Liver (tissue), 9 donors: ENCODE results near the gene MYO10. TPM values are rescaled to one million over a fixed set of nuclear protein-coding genes. Genes with fewer than 3 reads are reported as not detected.

Source experiments
- DNase-seq: peaks from one replicate; pipeline ENCODE4 v3.0.0-alpha.2; 2017; ENCODE audit warnings: low spot score
- H3K27ac ChIP-seq, 2 donors: one replicate each; pipeline ENCODE4 v1.7.0; 2013; ENCODE audit warnings: inconsistent platforms in 2 of 2, low read length in 2 of 2, control low read depth in 1 of 2, low read depth in 1 of 2, mild to moderate bottlenecking in 1 of 2
- H3K27me3 ChIP-seq, 4 donors: one replicate each; pipeline versions ENCODE4 v1.6.1 to v1.7.0; 2013; ENCODE audit warnings: low read length in 3 of 4, inconsistent platforms in 1 of 4, mild to moderate bottlenecking in 1 of 4, moderate library complexity in 1 of 4; ENCODE audit not compliant: control insufficient read depth in 4 of 4, insufficient read depth in 4 of 4
- H3K36me3 ChIP-seq, 4 donors: one replicate each; pipeline versions ENCODE4 v1.6.1 to v1.7.0; 2013; ENCODE audit warnings: low read length in 3 of 4, mild to moderate bottlenecking in 3 of 4, low read depth in 1 of 4, moderate library complexity in 1 of 4; ENCODE audit not compliant: control insufficient read depth in 4 of 4, insufficient read depth in 3 of 4
- H3K4me1 ChIP-seq, 4 donors: one replicate each; pipeline versions ENCODE4 v1.6.1 to v1.7.0; 2013; ENCODE audit warnings: low read length in 3 of 4, mild to moderate bottlenecking in 3 of 4, moderate library complexity in 1 of 4; ENCODE audit not compliant: control insufficient read depth in 4 of 4, insufficient read depth in 4 of 4
- H3K4me3 ChIP-seq, 3 donors: one replicate each; pipeline versions ENCODE4 v1.6.1 to v1.7.0; 2013; ENCODE audit warnings: low read length in 3 of 3, control low read depth in 1 of 3, low read depth in 1 of 3, mild to moderate bottlenecking in 1 of 3
- H3K9ac ChIP-seq, 2 donors: one replicate each; pipeline ENCODE4 v1.7.0; 2013; ENCODE audit warnings: low read length in 2 of 2, mild to moderate bottlenecking in 2 of 2, moderate library complexity in 2 of 2, control low read depth in 1 of 2, low read depth in 1 of 2
- H3K9me3 ChIP-seq, 4 donors: one replicate each; pipeline versions ENCODE4 v1.6.1 to v1.7.0; 2013; ENCODE audit warnings: low read length in 3 of 4; ENCODE audit not compliant: control insufficient read depth in 4 of 4
- CTCF ChIP-seq: fragments of 150-350 bp; IDR thresholded peaks from 2 replicates; pipeline ENCODE4 v1.5.1; 2017; ENCODE audit warnings: improper control_type of control experiment, low read depth, low read length; ENCODE audit not compliant: missing input control
- EGR1 ChIP-seq, 2 donors: IDR thresholded peaks; 2 replicates each; pipeline ENCODE4 v1.6.1; 2016 to 2018; ENCODE audit warnings: antibody characterized with exemption in 2 of 2, low read depth in 2 of 2
- FOXA1 ChIP-seq: IDR thresholded peaks from 2 replicates; pipeline ENCODE4 v1.6.1; 2016; ENCODE audit warnings: antibody characterized with exemption
- FOXA2 ChIP-seq: IDR thresholded peaks from 2 replicates; pipeline ENCODE4 v1.6.1; 2016; ENCODE audit warnings: antibody characterized with exemption
- HNF4A ChIP-seq, 2 donors: conservative IDR thresholded peaks; 2 replicates each; pipeline ENCODE4 v1.6.1; 2016; ENCODE audit warnings: antibody characterized with exemption in 2 of 2, mild to moderate bottlenecking in 2 of 2
- HNF4G ChIP-seq: IDR thresholded peaks from 2 replicates; pipeline ENCODE4 v1.6.1; 2016; ENCODE audit warnings: antibody characterized with exemption
- JUND ChIP-seq, 2 donors: IDR thresholded peaks; 2 replicates each; pipeline ENCODE4 v1.6.1; 2016; ENCODE audit warnings: antibody characterized with exemption in 2 of 2
- RAD21 ChIP-seq, 2 donors: IDR thresholded peaks; 2 replicates each; pipeline ENCODE4 v1.6.1; 2016; ENCODE audit warnings: antibody characterized with exemption in 2 of 2, mild to moderate bottlenecking in 2 of 2
- RXRA ChIP-seq, 2 donors: IDR thresholded peaks; 2 replicates each; pipeline ENCODE4 v1.6.1; 2017 to 2018; ENCODE audit warnings: antibody characterized with exemption in 2 of 2, mild to moderate bottlenecking in 1 of 2
- SP1 ChIP-seq: IDR thresholded peaks from 2 replicates; pipeline ENCODE4 v1.6.1; 2018; ENCODE audit warnings: antibody characterized with exemption, mild to moderate bottlenecking
- YY1 ChIP-seq: IDR thresholded peaks from 2 replicates; pipeline ENCODE4 v1.6.1; 2016; ENCODE audit warnings: antibody characterized with exemption, mild to moderate bottlenecking
- WGBS: extraction: QIAGEN DNeasy Blood & Tissue Kit; methylation state at CpG from one replicate; pipeline ENCODE4 v1.1.7; 2013; 5-methylcytosine and 5-hydroxymethylcytosine counted together
- polyA plus RNA-seq, 2 donors: library from polyadenylated mRNA; stranded (reverse) in 1 of 2; unstranded in 1 of 2; fragments of 200-250 nt in 1 of 2; fragments of >200 nt in 1 of 2; fragmentation: Nextera tagmentation in 1 of 2; extraction: Ambion mirVana in 1 of 2; gene quantifications; one replicate each; pipeline versions ENCODE4 v1.2.1 to v1.2.3, GENCODE V29; 2013 to 2015
- total RNA-seq, 2 donors: library from RNA; depleted of rRNA; stranded (reverse); fragments of >200 nt; gene quantifications; one replicate each; pipeline ENCODE4 v1.2.3, GENCODE V29; 2014
- TF ChIP-seq, protein P1 (sequence below): IDR thresholded peaks from 2 replicates; pipeline ENCODE4 v1.6.1; 2016; ENCODE audit warnings: antibody characterized with exemption
- TF ChIP-seq, protein P2 (sequence below): IDR thresholded peaks from 2 replicates; pipeline ENCODE4 v1.6.1; 2016; ENCODE audit warnings: antibody characterized with exemption, mild to moderate bottlenecking
- donor health status: healthy.
- donor health status: healthy.
- donor health status: healthy.
- donor health status: healthy.
- donor health status: healthy.

The MYO10 gene
- total and polyA plus RNA-seq, 4 donors: 4.3 to 15.3 (median 7.1) TPM

GRCh38 chr5:16867577-16867953, 68.5 kb downstream of the MYO10 start:
- Histone ChIP-seq H3K9me3 (no peaks in the 10 kb centered on the region), H3K27me3 (no peaks in the 10 kb centered on the region), H3K4me1 (peaks cover 0 to 3% (median 0%) of the 10 kb centered on the region in 4 donors), H3K4me3 (no peak overlapping the region), H3K9ac (no peak overlapping the region), H3K36me3 (no peaks in the 10 kb centered on the region), H3K27ac (no peak overlapping the region)
- 80% methylated on average over 3 of the region's 3 CpGs for WGBS
- DNase-seq: no peak
- TF ChIP-seq, protein P1, sequence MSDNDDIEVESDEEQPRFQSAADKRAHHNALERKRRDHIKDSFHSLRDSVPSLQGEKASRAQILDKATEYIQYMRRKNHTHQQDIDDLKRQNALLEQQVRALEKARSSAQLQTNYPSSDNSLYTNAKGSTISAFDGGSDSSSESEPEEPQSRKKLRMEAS: no peak
- no peak for TF ChIP-seq EGR1 (IDR thresholded peaks at IDR 0.05; ENCODE audit: low read depth in 2 of 2)

GRCh38 chr5:16866795-16867576, 69.1 kb downstream of the MYO10 start:
- Histone ChIP-seq H3K27me3 (no peaks in the 10 kb centered on the region), H3K27ac (no peak overlapping the region), H3K36me3 (no peaks in the 10 kb centered on the region), H3K4me1 (peaks cover 0 to 3% (median 0%) of the 10 kb centered on the region in 4 donors), H3K9me3 (no peaks in the 10 kb centered on the region), H3K4me3 (no peak overlapping the region), H3K9ac (no peak overlapping the region)
- TF ChIP-seq, protein P1: no peak
- TF ChIP-seq EGR1 (IDR thresholded peaks at IDR 0.05; ENCODE audit: low read depth in 2 of 2): no peak
- TF ChIP-seq SP1: no peak
- no peak for TF ChIP-seq YY1
- no peak for TF ChIP-seq HNF4A (conservative IDR thresholded peaks at IDR 0.05)
- no peak for TF ChIP-seq CTCF
- no peak for TF ChIP-seq FOXA2
- no peak for TF ChIP-seq HNF4G
- no peak for TF ChIP-seq RXRA (IDR thresholded peaks at IDR 0.05)
- TF ChIP-seq RAD21 (IDR thresholded peaks at IDR 0.05): no peak
- TF ChIP-seq, protein P2, sequence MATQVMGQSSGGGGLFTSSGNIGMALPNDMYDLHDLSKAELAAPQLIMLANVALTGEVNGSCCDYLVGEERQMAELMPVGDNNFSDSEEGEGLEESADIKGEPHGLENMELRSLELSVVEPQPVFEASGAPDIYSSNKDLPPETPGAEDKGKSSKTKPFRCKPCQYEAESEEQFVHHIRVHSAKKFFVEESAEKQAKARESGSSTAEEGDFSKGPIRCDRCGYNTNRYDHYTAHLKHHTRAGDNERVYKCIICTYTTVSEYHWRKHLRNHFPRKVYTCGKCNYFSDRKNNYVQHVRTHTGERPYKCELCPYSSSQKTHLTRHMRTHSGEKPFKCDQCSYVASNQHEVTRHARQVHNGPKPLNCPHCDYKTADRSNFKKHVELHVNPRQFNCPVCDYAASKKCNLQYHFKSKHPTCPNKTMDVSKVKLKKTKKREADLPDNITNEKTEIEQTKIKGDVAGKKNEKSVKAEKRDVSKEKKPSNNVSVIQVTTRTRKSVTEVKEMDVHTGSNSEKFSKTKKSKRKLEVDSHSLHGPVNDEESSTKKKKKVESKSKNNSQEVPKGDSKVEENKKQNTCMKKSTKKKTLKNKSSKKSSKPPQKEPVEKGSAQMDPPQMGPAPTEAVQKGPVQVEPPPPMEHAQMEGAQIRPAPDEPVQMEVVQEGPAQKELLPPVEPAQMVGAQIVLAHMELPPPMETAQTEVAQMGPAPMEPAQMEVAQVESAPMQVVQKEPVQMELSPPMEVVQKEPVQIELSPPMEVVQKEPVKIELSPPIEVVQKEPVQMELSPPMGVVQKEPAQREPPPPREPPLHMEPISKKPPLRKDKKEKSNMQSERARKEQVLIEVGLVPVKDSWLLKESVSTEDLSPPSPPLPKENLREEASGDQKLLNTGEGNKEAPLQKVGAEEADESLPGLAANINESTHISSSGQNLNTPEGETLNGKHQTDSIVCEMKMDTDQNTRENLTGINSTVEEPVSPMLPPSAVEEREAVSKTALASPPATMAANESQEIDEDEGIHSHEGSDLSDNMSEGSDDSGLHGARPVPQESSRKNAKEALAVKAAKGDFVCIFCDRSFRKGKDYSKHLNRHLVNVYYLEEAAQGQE: no peak
- TF ChIP-seq FOXA1: no peak
- TF ChIP-seq JUND (IDR thresholded peaks at IDR 0.05): no peak
- DNase-seq: no peak
- 49% methylated on average over 17 of the region's 17 CpGs for WGBS
